GM12801 (cell line): ENCODE data around the gene KRT20.

Experiments used
- CTCF ChIP-seq: IDR thresholded peaks from one replicate; pipeline ENCODE4 v1.5.1; 2011; ENCODE audit warnings: control low read depth; ENCODE audit not compliant: insufficient read length; ENCODE audit errors: extremely low read depth

The KRT20 gene

GRCh38 chr17:40884708-40885512, at the start of gene KRT20:
Gene KRT20, minus strand, starts transcription at chr17:40885242. Its CDS starts 57 bp downstream, at chr17:40885185.
- no peak for TF ChIP-seq CTCF

- no peak for TF ChIP-seq CTCF
These were observed 47.6 kb upstream of the KRT20 start for GRCh38 chr17:40932608-40933007.

GRCh38 chr17:40931311-40931710, 46.3 kb upstream of the KRT20 start:
- TF ChIP-seq CTCF: no peak

GRCh38 chr17:40926341-40926740, 41.3 kb upstream of the KRT20 start:
- TF ChIP-seq CTCF: no peak

GRCh38 chr17:40922239-40922638, 37.2 kb upstream of the KRT20 start:
- TF ChIP-seq CTCF: no peak

- no peak for TF ChIP-seq CTCF
These were observed 36.0 kb upstream of the KRT20 start for GRCh38 chr17:40921026-40921425.

- no peak for TF ChIP-seq CTCF
These were observed 31.3 kb upstream of the KRT20 start for GRCh38 chr17:40916366-40916765.
